GM10266 (cell line): ENCODE measurements around the gene TTC21A.

Source experiments
- DNase-seq: peaks from one replicate; pipeline ENCODE4 v3.0.0; 2012; ENCODE audit errors: extremely low spot score
- TF ChIP-seq, protein P1 (sequence below): IDR thresholded peaks from 2 replicates; pipeline ENCODE4 v1.5.1; 2012; ENCODE audit warnings: mild to moderate bottlenecking, low read depth; ENCODE audit not compliant: control insufficient read depth, insufficient read depth; ENCODE audit errors: missing control alignments

The TTC21A gene

DNA sequence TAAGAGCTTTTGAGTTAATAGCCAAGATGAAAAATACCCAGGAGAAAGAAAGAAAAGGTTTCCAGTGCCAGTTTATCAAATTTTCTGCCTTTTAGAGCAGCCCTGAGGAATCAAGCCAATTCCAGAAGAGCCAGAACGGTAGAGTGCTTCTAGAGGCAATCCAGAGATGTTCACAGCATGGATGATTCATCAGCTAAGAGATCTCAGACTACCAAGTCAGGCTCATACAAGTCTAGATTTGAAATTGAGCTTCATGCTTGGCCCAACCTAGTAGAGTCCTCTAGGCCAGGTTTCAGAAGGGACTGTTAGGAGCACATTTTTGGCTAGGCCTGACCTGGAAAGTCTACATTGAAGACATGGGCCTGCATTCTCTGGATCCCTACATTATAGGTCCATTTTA is 40.2 kb upstream of the TTC21A start:
- no peak for DNase-seq
- TF ChIP-seq, protein P1, sequence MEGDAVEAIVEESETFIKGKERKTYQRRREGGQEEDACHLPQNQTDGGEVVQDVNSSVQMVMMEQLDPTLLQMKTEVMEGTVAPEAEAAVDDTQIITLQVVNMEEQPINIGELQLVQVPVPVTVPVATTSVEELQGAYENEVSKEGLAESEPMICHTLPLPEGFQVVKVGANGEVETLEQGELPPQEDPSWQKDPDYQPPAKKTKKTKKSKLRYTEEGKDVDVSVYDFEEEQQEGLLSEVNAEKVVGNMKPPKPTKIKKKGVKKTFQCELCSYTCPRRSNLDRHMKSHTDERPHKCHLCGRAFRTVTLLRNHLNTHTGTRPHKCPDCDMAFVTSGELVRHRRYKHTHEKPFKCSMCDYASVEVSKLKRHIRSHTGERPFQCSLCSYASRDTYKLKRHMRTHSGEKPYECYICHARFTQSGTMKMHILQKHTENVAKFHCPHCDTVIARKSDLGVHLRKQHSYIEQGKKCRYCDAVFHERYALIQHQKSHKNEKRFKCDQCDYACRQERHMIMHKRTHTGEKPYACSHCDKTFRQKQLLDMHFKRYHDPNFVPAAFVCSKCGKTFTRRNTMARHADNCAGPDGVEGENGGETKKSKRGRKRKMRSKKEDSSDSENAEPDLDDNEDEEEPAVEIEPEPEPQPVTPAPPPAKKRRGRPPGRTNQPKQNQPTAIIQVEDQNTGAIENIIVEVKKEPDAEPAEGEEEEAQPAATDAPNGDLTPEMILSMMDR, result no peak

DNA sequence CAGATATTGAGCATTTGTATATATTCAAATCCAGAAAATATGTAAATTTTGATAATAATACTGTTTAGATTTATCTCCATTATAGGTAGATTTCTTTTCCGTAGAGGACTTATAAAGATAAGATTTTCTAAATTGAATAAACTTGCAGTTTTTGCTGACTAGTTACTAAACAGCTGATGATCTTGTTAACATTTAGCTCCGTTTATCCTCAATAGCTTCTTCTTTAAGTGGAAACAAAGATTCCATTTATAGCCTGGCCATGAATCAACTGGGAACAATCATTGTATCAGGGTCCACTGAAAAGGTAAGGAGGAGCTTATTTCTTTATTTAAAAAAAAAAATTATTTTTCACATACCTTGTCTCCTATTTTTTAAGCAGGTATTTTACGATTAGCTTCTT is 38.9 kb upstream of the TTC21A start:
- TF ChIP-seq, protein P1, result no peak
- DNase-seq, result no peak

DNA sequence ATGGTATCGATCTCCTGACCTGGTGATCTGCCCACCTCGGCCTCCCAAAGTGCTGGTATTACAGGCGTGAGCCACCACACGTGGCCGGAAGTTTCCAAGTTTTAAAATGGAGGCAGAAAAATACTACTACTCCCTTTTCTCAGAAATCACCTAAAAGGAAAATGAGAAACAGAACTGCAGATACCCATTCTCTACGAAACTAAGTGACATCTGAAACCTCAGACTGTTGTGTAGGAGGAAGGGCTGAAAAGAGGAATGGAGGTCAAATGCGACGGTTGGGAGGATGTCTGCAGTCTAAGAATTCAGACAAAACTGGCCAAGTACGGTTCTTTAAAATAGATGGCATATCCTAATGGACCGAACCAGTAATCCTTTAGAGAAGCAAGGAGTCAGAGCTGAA is 31.6 kb upstream of the TTC21A start:
- TF ChIP-seq, protein P1, result no peak

DNA sequence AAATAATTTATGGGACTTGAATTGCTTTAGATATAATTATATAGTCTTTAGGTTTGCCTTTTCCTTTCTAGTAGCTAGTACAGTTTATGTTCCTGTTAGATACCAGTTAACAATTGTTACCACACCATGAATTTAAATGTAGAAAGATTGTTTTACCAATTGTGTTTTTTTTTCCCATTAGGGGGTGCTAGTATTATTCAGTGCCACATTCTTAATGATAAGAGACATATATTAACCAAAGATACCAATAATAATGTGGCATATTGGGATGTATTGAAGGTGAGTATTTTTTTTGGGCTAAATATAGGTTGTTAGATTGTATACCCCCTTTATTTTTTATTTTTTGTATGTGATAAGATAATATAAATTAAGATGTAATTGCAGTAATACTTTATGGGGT is 27.9 kb upstream of the TTC21A start:
- TF ChIP-seq, protein P1, result no peak

More for the DNA sequence above, 31.6 kb upstream of the TTC21A start:
- no peak for DNase-seq

DNA sequence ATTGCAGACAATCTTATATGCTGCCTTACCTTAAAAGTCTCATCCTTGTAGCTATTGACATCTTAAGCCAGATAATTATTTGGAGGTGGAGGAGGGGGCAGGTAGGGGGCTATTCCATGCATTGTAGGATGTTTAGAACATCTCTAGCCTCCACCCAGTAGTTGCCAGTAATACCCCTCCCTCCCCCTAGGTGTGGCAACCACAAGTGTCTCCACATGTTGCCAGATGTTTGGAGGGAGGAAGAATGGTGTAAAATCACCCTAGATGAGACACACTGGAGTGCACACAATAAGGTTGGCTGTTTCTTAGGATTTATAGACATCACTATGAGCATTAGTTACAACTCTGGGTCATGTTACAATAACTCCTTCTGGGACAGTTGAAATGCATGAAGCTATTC is 27.5 kb upstream of the TTC21A start:
- DNase-seq, result no peak
- TF ChIP-seq, protein P1, result no peak

More for the DNA sequence above, 27.9 kb upstream of the TTC21A start:
- no peak for DNase-seq

DNA sequence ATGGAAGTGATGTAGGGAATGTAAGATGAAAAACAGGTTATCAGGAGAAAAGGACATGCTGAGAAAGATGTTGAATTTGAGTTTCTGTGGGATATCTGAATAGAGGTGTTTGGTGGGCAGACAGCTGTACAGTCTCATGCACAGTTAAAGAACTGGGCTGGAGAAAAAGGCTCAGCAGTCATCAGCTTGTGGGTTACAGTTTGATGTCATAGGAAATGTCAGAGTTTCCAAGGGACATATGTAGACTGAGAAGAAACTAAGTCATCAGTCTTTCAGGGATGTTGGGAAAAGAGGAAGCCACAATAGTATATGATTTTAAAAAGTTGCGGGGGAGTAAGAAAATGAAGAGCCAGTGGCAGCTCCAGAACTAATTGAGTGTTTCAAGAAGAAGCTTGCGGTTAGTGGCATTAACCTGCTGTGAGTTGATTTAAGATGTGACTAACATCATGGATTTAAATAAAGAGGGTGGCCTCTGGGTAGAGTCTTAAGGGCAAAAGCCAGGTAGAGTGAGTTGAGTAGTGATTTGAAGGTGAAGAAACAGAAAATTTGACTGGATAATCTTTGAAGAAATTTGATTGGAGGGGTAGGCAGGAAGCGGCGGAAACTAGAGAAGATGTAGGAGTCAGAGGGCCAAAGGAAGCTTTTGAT is 24.7 kb upstream of the TTC21A start:
- DNase-seq, result no peak
- TF ChIP-seq, protein P1, result no peak

DNA sequence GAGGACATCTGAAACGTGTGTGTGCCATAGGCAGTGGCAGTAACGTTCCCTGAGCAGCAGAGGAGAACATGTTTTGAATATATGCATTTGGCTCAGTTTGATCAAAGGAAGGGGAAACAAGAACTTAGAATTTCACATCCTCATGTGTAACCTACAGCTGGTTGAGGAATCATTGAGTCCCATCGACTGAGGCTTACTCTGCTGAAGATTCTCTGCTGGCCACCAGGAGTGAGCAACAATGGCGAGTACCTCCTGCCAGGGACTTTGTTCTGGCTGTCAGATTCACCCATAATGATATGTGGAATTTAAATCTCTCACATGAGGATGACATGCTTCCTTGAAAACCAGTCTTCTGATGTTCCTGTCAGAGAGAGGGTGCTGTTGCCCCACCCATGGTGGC is 21.3 kb upstream of the TTC21A start:
- no peak for DNase-seq
- TF ChIP-seq, protein P1, result no peak
